CD1c-positive myeloid dendritic cell (primary cell): ENCODE measurements around the gene ZFYVE19.
A peak's percentile ranks its signal among the peaks of the same experiment; 100 is the strongest.

Experiments
- DNase-seq: peaks from one replicate; pipeline ENCODE4 v3.0.0-alpha.2; 2016; ENCODE audit errors: extremely low spot score

Gene ZFYVE19

GRCh38 chr15:40775740-40776536, 31.0 kb upstream of the ZFYVE19 start:
- DNase-seq: no peak

- DNase-seq: peak; percentile 58
These were observed 30.2 kb upstream of the ZFYVE19 start for GRCh38 chr15:40776537-40777141.

- peak; percentile 74 for DNase-seq
These were observed 24.2 kb upstream of the ZFYVE19 start for GRCh38 chr15:40782609-40783227.

DNA sequence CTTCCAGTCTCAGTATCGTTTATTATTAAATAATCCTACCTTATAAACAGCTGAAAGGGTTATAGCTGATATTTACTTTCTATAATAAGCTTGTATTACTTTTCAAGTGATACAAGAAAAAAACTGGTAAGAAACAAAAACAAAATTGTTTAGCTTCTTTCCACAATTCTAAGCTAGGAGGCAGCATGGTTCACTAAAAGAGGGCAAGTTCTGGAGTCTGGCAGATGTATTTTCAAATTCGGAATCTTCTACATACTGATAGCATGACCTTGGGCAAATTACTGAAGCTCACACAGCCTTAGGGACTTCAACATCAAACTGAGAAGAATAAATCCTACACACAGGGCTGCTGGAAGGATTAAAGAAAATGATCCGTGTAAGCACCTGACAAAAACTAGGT, 21.7 kb upstream of the ZFYVE19 start:
- DNase-seq: no peak

DNA sequence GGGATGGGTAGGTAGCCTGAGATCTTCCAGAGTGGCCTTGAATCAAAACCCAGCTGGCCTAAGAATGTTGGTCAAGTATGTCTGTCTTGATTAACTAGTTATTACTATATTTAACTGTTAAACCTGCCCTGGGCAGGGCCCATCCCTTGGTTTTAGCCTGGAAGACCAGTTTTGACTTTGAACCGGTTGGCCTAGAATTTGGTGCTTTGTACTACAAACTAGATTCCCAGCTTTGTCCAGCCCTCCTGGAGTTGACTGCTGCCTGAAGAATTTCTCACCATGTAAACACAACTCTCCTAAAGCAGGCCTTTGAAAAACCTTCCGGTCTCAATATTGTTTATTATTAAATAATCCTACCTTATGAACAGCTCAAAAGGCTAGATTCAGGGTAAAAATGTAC, 21.1 kb upstream of the ZFYVE19 start:
- DNase-seq: no peak

- DNase-seq: peak; percentile 44
These were observed 19.5 kb upstream of the ZFYVE19 start for GRCh38 chr15:40787344-40787841.

DNA sequence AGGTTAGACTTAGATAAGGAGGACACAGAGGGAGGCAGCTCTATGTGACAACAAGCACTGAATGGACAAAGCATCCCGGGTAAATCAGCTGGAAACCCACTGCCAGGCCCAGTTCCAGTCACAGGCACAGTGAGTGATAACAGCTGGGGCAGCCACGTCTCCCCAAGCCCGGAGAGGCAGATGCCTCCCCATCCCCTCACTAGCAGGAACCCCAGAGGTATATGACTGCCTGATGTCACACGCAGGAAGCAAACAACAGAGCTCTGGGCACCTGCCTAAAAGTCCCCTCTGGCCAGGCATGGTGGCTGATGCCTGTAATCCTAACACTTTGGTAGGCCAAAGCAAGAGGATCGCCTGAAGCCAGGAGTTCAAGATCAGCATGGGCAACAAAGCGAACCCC, 18.9 kb upstream of the ZFYVE19 start:
- no peak for DNase-seq

DNA sequence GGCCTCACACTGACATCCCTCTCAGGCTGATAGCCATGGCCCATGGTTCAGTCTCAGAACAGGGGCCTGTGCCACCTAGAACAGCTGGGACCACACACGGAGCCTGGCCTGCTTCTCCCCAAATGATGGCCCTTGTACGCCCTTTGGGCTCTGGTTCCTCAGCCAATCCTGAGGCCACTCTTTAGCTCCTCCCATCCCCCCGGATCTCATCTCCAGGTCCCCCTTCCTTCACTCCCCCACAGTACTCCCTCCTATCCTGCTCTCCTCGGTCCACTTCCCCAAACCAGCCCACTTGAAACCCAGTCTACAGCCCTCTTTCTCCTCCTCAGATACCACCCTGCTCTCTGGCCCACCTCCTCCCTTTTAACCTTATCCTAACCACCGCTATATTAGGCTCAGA, 17.8 kb upstream of the ZFYVE19 start:
- DNase-seq: no peak

- no peak for DNase-seq
These were observed 16.9 kb upstream of the ZFYVE19 start for GRCh38 chr15:40789999-40790398.

DNA sequence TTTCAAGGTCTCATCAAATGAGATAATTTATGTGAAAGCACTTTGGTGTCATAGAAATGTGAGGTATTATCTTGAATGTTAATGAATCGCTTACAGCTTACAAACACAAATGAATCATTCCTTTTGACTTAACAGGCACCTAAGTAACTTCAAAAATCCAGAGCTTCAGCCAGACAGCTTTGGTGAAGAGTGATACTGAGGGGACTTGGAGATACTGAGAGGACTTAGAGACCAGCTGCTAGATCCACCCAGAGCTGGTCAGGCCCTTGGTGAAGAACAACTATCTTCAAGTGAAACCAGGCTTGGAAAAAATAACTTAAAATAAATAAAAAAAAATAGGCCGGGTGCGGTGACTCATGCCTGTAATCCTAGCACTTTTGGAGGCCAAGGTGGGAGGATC, 16.2 kb upstream of the ZFYVE19 start:
- DNase-seq: no peak

GRCh38 chr15:40792394-40792793, 14.5 kb upstream of the ZFYVE19 start:
- DNase-seq: no peak

- DNase-seq: no peak
These were observed 13.5 kb upstream of the ZFYVE19 start for GRCh38 chr15:40793216-40793989.

- no peak for DNase-seq
These were observed 10.8 kb upstream of the ZFYVE19 start for GRCh38 chr15:40796041-40796440.

GRCh38 chr15:40796512-40796911, 10.4 kb upstream of the ZFYVE19 start:
- DNase-seq: peak; percentile 41

- DNase-seq: no peak
These were observed 7.4 kb upstream of the ZFYVE19 start for GRCh38 chr15:40799523-40799922.

GRCh38 chr15:40803076-40803475, 3.8 kb upstream of the ZFYVE19 start:
- DNase-seq: no peak

GRCh38 chr15:40803688-40804087, 3.2 kb upstream of the ZFYVE19 start:
- DNase-seq: no peak

- no peak for DNase-seq
These were observed 239 bp upstream of the ZFYVE19 start for GRCh38 chr15:40806672-40807027.

- DNase-seq: no peak
These were observed 1.1 kb downstream of the ZFYVE19 start for GRCh38 chr15:40807888-40808461.

DNA sequence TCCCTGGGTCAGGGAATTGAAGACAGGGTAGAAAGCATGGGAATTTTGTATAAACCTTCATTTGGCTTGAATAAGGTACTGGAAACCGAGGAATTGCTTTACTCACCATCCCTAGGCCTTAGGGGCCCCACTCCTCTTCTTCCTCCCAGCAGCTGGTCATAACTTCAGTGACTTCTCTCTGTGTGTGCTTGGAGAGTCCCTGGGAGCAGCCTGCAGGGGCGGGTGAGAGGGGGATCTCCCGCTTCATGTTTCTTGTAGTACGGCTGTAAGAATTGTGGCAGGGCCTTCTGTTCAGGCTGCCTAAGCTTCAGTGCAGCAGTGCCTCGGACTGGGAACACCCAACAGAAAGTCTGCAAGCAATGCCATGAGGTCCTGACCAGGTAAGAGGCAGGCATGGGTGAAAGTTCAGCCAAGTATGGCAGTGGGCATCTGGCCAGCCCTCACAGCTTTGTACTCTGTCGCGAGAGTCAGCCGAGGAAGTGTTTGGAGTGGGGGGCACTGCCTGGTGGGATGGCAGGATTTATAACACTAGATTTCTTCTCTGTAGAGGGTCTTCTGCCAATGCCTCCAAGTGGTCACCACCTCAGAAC, 2.1 kb downstream of the ZFYVE19 start:
- no peak for DNase-seq

DNA sequence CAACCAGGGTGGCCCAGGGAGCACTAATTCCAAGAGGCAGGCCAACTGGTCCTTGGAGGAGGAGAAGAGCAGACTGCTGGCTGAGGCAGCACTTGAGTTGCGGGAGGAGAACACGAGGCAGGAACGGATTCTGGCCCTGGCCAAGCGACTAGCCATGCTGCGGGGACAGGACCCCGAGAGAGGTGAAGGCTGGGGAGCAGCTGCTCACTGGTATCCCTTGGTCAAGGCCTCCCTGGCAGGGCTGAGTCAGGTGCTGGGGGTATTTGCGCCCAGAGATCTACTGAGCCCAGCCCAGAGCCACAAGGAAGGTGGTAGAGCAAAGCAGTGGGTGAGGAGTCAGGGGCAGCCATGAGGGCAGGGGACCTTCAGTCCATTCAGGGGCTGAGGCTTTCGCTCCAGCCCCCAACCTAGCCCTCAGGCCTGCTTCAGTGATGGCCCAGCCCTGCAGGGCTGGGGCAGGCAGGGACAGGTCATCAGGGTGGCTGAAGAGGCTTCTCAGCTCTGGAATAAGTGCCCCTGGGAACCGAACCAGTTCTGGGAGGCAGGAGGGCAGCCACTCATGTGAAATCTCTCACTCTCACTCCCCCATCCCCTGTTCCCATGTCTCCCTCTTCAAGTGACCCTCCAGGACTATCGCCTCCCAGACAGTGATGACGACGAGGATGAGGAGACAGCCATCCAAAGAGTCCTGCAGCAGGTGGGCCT, 6.0 kb downstream of the ZFYVE19 start:
- DNase-seq: no peak
